HFF-Myc (cell line): ENCODE data around the gene TMEM117.

Experiments
- DNase-seq: peaks from one replicate; pipeline ENCODE4 v3.0.0-alpha.2; 2011; ENCODE audit warnings: low read depth; ENCODE audit errors: extremely low read depth
- H3K4me3 ChIP-seq: replicated peaks from 2 replicates; pipeline ENCODE4 v1.5.1; 2011; ENCODE audit warnings: low read depth, mild to moderate bottlenecking, control low read depth, low read length
- CTCF ChIP-seq: IDR thresholded peaks from 2 replicates; pipeline ENCODE4 v1.5.1; 2012; ENCODE audit warnings: mild to moderate bottlenecking, low read depth, low read length, control low read depth; ENCODE audit errors: missing control alignments

TMEM117 gene

GRCh38 chr12:44387581-44387980, 551.7 kb downstream of the TMEM117 start:
- DNase-seq, result no peak
- H3K4me3 ChIP-seq, result no peak overlapping the region
- no peak for TF ChIP-seq CTCF

- TF ChIP-seq CTCF, result no peak
- no peak overlapping the region for H3K4me3 ChIP-seq
- DNase-seq, result no peak
Observed at GRCh38 chr12:44389038-44389437, 553.2 kb downstream of the TMEM117 start.

GRCh38 chr12:44389896-44390295, 554.0 kb downstream of the TMEM117 start:
- TF ChIP-seq CTCF, result no peak
- H3K4me3 ChIP-seq, result no peak overlapping the region
- no peak for DNase-seq

- H3K4me3 ChIP-seq, result no peak overlapping the region
- TF ChIP-seq CTCF, result no peak
- no peak for DNase-seq
Observed at GRCh38 chr12:44397631-44398030, 561.8 kb downstream of the TMEM117 start.

- no peak overlapping the region for H3K4me3 ChIP-seq
- TF ChIP-seq CTCF, result no peak
- no peak for DNase-seq
Observed at GRCh38 chr12:44403185-44403584, 567.3 kb downstream of the TMEM117 start.

- no peak for DNase-seq
- no peak for TF ChIP-seq CTCF
- H3K4me3 ChIP-seq, result no peak overlapping the region
Observed at GRCh38 chr12:44405297-44405696, 569.4 kb downstream of the TMEM117 start.

GRCh38 chr12:44422559-44422958, 586.7 kb downstream of the TMEM117 start:
- TF ChIP-seq CTCF, result no peak
- no peak for DNase-seq
- no peak overlapping the region for H3K4me3 ChIP-seq
